Ecto neural progenitor cell (in vitro differentiated cells): ENCODE measurements around the gene ZNF709.
"Not testable (repeated sequence)": the region's sequence is repeated elsewhere in the genome, so short reads cannot be mapped to it uniquely, and the experiment has no call there.

Experiments used
- DNase-seq: peaks from one replicate; pipeline ENCODE4 v3.0.0-alpha.2; 2018; ENCODE audit warnings: low spot score

The ZNF709 gene

GRCh38 chr19:12453495-12453894 is 31.1 kb downstream of the ZNF709 start:
- DNase-seq, result no peak

DNA sequence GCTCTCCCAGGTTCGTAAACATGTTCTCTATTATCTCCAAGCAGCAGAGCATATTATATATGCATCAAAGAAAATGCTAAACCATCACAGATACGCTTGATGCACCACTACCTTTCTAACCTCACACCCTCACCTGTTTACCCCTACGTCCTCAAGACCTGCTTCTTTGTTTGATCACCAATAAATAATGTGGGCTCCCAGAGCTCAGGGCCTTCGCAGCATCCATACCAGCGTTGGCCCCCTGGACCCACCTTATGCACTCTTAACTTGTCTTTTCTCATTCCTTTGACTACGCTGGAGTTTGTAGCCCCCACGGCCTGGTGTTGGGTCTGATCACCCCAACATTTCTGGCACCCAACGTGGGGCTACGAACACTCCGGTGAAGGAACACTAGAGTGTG is 33.8 kb downstream of the ZNF709 start:
- no peak for DNase-seq

DNA sequence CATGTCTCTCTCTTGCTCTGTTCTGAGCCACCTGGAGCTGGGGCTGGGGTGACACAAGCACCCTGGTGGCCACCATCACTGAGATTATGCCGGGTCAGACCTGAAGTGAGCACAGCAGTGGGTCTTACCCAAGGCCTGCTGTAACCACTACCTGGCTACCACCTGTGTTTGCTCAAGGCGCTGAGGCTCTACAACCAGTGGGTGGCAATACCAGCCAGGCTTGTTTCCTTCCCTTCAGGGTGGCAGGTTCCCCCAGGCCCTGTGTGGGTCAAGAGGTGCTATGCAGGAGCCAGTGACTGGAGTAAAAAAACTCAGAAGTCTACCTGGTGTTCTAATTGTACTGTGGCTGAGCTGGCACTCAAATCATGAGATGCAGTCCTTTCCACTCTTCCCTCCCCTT is 35.8 kb downstream of the ZNF709 start:
- no peak for DNase-seq

DNA sequence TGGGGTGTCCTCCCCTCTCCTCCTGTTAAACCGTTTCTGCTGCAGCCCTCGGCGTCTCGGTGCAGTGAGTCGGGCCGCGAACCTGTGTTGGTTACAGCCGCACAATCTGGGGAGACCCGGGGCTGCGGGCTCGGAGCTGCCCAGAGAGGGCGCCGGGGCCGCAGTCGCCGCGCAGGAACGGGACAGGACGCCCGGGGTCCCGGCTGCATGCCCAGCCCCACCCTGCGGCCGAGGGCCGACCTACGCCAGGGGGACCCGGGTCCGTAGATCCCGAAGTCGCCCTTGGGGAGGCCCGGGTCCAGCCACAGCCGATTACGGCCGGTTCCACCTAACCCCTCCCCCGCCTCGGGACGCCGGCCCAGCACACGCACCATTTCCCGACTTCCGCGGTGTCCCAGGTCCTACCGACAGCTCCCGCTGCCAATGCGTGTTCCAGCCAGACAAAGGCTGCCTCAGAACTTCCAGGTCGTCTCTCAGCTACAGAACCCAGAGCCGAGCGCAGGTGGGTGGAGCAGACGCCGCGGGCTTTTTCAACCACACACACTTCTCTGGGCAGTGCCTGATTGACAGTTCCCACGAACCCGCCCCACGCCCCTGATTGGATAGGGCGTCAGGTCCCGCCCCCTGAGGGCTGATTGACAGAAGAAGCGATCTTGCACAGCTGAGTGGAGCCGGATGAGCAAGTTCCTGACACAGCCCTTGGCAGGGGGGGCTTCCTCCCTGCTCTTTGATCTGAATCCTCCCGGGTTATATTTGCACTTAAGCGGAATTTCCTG is 43.9 kb downstream of the ZNF709 start, which contains the start of gene ZNF443:
Gene ZNF443, minus strand, starts transcription at position 481 of the 776 bp plus-strand sequence. Its CDS starts 107 bp downstream, at position 374.
- peak; percentile 99 for DNase-seq

DNA sequence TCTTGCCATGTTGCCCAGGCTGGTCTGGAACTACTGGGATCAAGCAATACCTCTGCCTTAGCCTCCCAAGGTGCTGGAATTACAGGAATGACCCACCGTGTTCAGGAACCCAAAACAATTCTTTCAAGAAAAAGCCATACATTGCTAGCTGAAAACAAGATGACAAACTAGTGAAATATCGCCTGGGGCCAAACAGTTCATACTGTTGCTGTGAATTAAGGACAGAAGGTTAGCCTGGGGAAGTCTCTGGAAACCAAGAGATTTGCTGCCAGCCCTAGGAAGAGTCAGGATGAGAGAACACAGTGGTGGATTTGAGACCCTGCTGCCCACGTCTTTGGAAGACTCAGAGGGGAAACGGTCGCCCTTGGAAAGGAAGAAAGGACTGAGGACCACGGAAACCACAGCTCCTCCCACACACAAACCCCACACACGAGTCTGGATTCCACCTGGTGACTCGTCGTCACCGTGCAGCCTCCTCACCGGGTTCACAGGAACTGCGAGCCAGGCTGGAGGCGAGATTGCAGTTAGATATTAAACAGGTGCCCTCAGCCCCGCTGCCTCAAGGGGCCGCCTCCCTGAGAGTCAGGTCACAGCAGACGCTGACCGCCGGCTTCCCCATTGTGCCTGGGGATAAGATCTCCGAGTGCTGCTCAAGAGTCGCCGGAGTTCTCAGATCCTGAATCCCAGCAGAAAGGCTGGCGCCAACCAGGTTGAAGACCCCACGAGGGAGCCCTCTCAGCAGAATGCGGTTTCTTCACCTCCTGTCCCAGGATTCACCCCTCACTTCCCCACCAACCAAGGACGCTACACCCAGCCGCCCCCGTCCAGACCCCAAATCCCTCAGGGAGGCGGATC is 44.7 kb downstream of the ZNF709 start:
- DNase-seq, result not testable (repeated sequence)

DNA sequence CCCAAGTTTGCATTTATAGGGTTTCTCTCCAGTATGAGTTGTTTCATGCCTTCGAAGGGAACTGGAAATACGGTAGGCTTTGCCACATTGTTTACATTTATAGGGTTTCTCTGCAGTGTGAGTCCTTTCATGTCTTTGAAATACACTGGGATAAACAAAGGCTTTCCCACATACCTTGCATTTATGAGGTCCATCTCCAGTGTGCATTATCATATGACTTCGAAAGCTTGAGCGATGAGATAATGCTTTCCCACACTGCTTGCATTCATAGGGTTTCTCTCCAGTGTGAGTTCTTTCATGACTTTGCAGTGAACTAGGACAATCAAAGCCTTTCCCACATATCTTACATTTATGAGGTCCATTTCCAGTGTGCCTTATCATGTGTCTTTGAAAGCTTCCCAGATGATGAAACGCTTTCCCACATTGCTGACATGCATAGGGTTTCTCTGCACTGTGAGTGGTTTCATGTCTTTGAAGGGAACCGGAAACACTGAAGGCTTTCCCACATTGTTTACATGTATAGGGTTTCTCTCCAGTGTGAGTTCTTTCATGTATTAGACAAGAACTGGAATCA is 53.8 kb downstream of the ZNF709 start:
- not testable (repeated sequence) for DNase-seq

GRCh38 chr19:12425888-12426274 is 58.7 kb downstream of the ZNF709 start:
- no peak for DNase-seq

DNA sequence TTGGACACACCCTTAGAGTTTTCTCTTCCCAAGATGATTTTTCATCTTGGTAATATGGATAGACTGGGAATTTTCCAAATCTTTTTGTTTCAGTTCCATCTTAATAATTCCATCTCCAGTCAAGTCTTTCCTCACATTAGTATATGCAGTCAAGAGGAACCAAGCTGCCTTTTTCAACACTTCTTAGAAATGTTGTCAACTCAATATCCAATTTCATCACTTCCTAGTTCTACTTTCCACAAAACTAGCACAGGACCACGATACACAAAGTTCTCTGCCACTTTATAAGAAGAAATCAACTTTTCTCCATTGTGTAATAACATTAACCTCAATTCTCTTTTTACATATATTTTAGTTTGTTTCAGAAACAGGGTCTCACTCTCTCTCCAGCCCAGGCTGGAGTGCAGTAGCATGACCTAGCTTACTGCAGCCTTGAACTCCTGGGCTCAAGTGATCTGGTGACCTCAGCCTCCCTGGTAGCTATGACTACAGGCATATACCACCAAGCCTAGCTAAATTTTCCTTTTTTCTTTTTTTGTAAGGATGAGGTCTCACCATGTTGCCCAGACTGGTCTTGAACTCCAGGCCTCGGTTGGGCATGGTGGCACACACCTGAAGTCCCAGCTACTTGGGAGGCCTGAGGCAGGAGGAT is 59.3 kb downstream of the ZNF709 start:
- DNase-seq, result no peak

- DNase-seq, result not testable (repeated sequence)
Measured at GRCh38 chr19:12417273-12417672, 67.3 kb downstream of the ZNF709 start.

DNA sequence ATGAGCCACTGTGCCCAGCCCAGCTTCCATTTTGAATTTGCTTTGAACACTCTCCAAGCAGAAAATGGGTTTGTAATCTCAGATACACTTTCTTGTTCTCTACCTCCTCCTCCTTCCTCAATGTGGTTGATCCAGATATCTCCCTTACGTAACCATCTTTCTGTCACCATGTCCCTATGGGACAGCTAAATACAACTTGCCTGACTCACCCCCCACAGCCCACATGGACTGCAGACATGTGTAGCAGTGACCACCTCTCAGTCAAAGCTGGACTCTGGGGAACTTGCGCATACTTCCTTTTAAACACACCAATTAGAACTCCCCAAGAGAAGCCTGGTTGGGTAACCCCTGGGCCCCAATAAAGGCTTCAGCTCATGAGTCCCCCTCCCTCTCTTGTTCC is 72.7 kb downstream of the ZNF709 start:
- DNase-seq, result no peak
